Adrenal gland (tissue), 12 donors: ENCODE data around the gene CERK. TPM values are rescaled to one million over a fixed set of nuclear protein-coding genes. Genes with fewer than 3 reads are reported as not detected.

Source experiments
- DNase-seq, 7 donors: peaks; one replicate each; pipeline ENCODE4 v3.0.0-alpha.2; 2019 to 2020
- H3K27ac ChIP-seq, 5 donors: fragments of 200-600 bp; sonication (generic) in 4 of 5; 1 replicate in 3 of 5; 2 replicates in 2 of 5; pipeline versions ENCODE4 v1.5.1 to v1.8.0; 2016 to 2020; ENCODE audit warnings: mild to moderate bottlenecking in 1 of 5
- H3K27me3 ChIP-seq: fragments of 200-600 bp; 2 replicates; pipeline ENCODE4 v1.8.0; 2021
- H3K36me3 ChIP-seq, 2 donors: fragments of 200-600 bp; replicated peaks in 1 of 2; 1 replicate in 1 of 2; 2 replicates in 1 of 2; pipeline versions ENCODE4 v1.5.1 to v1.8.0; 2018 to 2022
- H3K4me1 ChIP-seq, 2 donors: fragments of 200-600 bp; replicated peaks in 1 of 2; 1 replicate in 1 of 2; 2 replicates in 1 of 2; pipeline versions ENCODE4 v1.5.1 to v1.8.0; 2018 to 2021
- H3K4me3 ChIP-seq, 4 donors: fragments of 200-600 bp; sonication (generic) in 3 of 4; one replicate each; pipeline ENCODE4 v1.5.1; 2016 to 2018
- H3K9me3 ChIP-seq, 3 donors: fragments of 200-600 bp; sonication (generic) in 1 of 3; replicated peaks in 1 of 3; 1 replicate in 2 of 3; 2 replicates in 1 of 3; pipeline versions ENCODE4 v1.5.1 to v1.8.0; 2016 to 2021
- CTCF ChIP-seq, 6 experiments: fragments of 450-650 bp in 4 of 6; fragments of 200-600 bp in 2 of 6; sonication (generic) in 1 of 6; IDR thresholded peaks; 1 replicate in 5 of 6; 2 replicates in 1 of 6; pipeline versions ENCODE4 v1.5.1 to v1.8.0; 2016 to 2021; ENCODE audit warnings: antibody characterized with exemption in 6 of 6, mild to moderate bottlenecking in 2 of 6, moderate library complexity in 1 of 6
- POLR2A ChIP-seq, 2 donors: fragments of 450-650 bp; IDR thresholded peaks; one replicate each; pipeline ENCODE4 v1.6.1; 2017; ENCODE audit warnings: antibody characterized with exemption in 2 of 2, mild to moderate bottlenecking in 2 of 2, moderate library complexity in 1 of 2
- WGBS, 4 donors: extraction: QIAGEN DNeasy Blood & Tissue Kit in 2 of 4; methylation state at CpG; one replicate each; pipeline versions ENCODE4 v1.1.5 to v1.1.7; 2013 to 2017; 5-methylcytosine and 5-hydroxymethylcytosine counted together
- intact Hi-C, 2 donors: fragments of 100-400 bp; cut with DNase I; formaldehyde crosslinking; loops; one replicate each; pipeline versions ENCODE4 v1.14.1 to v1.15.0; 2022 to 2023
- polyA plus RNA-seq, 3 donors: library from polyadenylated mRNA; stranded (reverse); fragments of 200-250 nt in 2 of 3; fragments of 350-450 nt in 1 of 3; fragmentation: Illumina TruSeq in 1 of 3; extraction: RNeasy Lipid Tissue Mini Kit (QIAGEN cat#74804) in 1 of 3; gene quantifications; one replicate each; pipeline ENCODE4 v1.2.3, GENCODE V29; 2013 to 2014
- total RNA-seq, 9 donors: library from RNA; depleted of rRNA in 4 of 9; stranded (reverse); fragments of >200 nt in 4 of 9; fragments of 120-200 nt in 1 of 9; fragmentation: NEBNext Ultra II Directional in 1 of 9; extraction: Animal tissue kit (Norgen Biotek cat#: 25700) in 1 of 9; gene quantifications; one replicate each; pipeline versions ENCODE4 v1.1.0 to v1.2.4, GENCODE V29; 2013 to 2023
- donor health status: healthy with polysubstance abuse.
- donor health status: Bipolar disorder and iron deficiency.
- donor health status: DM: yes; HTN: yes; CAD: no.
- donor health status: DM: no; HTN: no; CAD: no.
- donor health status: DM: no; HTN: no; CAD: no.
- donor health status: DM: yes; HTN: yes; CAD: no.

CERK gene
- total and polyA plus RNA-seq, 12 donors, result 18.6 to 92.1 (median 41.5) TPM

GRCh38 chr22:46774253-46774979 is 36.4 kb upstream of the CERK start:
- Histone ChIP-seq H3K27ac (peak overlapping the region in 4 of 5 donors; percentile 16 to 87 (median 59)), H3K4me3 (no peak overlapping the region), H3K9me3 (no peaks in the 10 kb centered on the region), H3K4me1 (peaks cover 39 to 49% of the 10 kb centered on the region in 2 donors), H3K36me3 (no peaks in the 10 kb centered on the region), H3K27me3 (no peaks in the 10 kb centered on the region)
- WGBS, 4 donors, result 67 to 78% (median 75%) methylated on average over 21 to 24 of the region's 24 CpGs
- DNase-seq, result no peak
- no peak for TF ChIP-seq CTCF (IDR thresholded peaks at IDR 0.05)
- no peak for TF ChIP-seq POLR2A (IDR thresholded peaks at IDR 0.05)
- intact Hi-C loops, result no loop called here

GRCh38 chr22:46773076-46773475 is 35.0 kb upstream of the CERK start:
- Histone ChIP-seq H3K4me3 (no peak overlapping the region), H3K4me1 (peaks cover 42 to 58% of the 10 kb centered on the region in 2 donors), H3K36me3 (no peaks in the 10 kb centered on the region), H3K27ac (peak overlapping the region in 2 of 5 donors; percentile 71 to 87), H3K9me3 (no peaks in the 10 kb centered on the region), H3K27me3 (no peaks in the 10 kb centered on the region)
- intact Hi-C loops, result no loop called here
- 83 to 98% (median 88%) methylated on average over 8 to 10 of the region's 10 CpGs for WGBS, 4 donors
- TF ChIP-seq POLR2A (IDR thresholded peaks at IDR 0.05) (no peak), CTCF (IDR thresholded peaks at IDR 0.05) (no peak)
- DNase-seq, result no peak

GRCh38 chr22:46770726-46771125 is 32.7 kb upstream of the CERK start:
- WGBS, 4 donors, result 62 to 75% (median 65%) methylated on average over 9 of the region's 9 CpGs
- DNase-seq, result peak in 5 of 7 donors; percentile 44 to 79 (median 55)
- intact Hi-C loops, result no loop called here
- Histone ChIP-seq H3K9me3 (no peaks in the 10 kb centered on the region), H3K36me3 (no peaks in the 10 kb centered on the region), H3K27me3 (no peaks in the 10 kb centered on the region), H3K27ac (peak overlapping the region; percentile 39 to 88 (median 41)), H3K4me3 (no peak overlapping the region), H3K4me1 (peaks cover 24 to 45% of the 10 kb centered on the region in 2 donors)
- TF ChIP-seq CTCF (IDR thresholded peaks at IDR 0.05) (no peak), POLR2A (IDR thresholded peaks at IDR 0.05) (no peak)

GRCh38 chr22:46770151-46770641 is 32.1 kb upstream of the CERK start:
- H3K36me3 ChIP-seq, result no peaks in the 10 kb centered on the region
- intact Hi-C loops, result no loop called here
- peak overlapping the region; percentile 39 to 88 (median 41) for H3K27ac ChIP-seq
- 63 to 73% (median 69%) methylated on average over 12 to 14 of the region's 14 CpGs for WGBS, 4 donors
- H3K27me3 ChIP-seq, result no peaks in the 10 kb centered on the region
- no peaks in the 10 kb centered on the region for H3K9me3 ChIP-seq
- H3K4me1 ChIP-seq, result peaks cover 19 to 40% of the 10 kb centered on the region in 2 donors
- H3K4me3 ChIP-seq, result no peak overlapping the region
- no peak for DNase-seq
- no peak for TF ChIP-seq POLR2A (IDR thresholded peaks at IDR 0.05)
- TF ChIP-seq CTCF (IDR thresholded peaks at IDR 0.05), result no peak
